Activated CD4-positive, alpha-beta T cell treated with anti-CD3 and anti-CD28 coated beads for 36 hours (primary cell): ENCODE data around the gene ZNF569. TPM values are rescaled to one million over a fixed set of nuclear protein-coding genes. Genes with fewer than 3 reads are reported as not detected.
"Not testable (repeated sequence)": the region's sequence is repeated elsewhere in the genome, so short reads cannot be mapped to it uniquely, and the experiment has no call there.

Experiments
- ATAC-seq: fragments of 200-7000 bp; cut with Tn5 transposase; one replicate; pipeline ENCODE4 v1.10.0; 2021; ENCODE audit warnings: mild to moderate bottlenecking, moderate library complexity
- CTCF ChIA-PET: fragments of 350-600 bp; sonication (Branson Sonifier 250); formaldehyde crosslinking; loops from one replicate; lab custom pipeline; 2021; ENCODE audit warnings: antibody characterized with exemption; lab: Charles Lee
- POLR2A ChIA-PET: fragments of 350-600 bp; sonication (Branson Sonifier 250); formaldehyde crosslinking; loops from one replicate; lab custom pipeline; 2021; ENCODE audit warnings: antibody characterized with exemption, inconsistent platforms; lab: Charles Lee
- DNase-seq: peaks from one replicate; pipeline ENCODE4 v3.0.0-alpha.2; 2020
- H3K27ac Mint-ChIP-seq: one replicate; pipeline ENCODE4 v1.8.0; 2021; ENCODE audit warnings: mixed read lengths
- H3K27me3 Mint-ChIP-seq: one replicate; pipeline ENCODE4 v1.8.0; 2021; ENCODE audit warnings: mixed read lengths
- H3K36me3 Mint-ChIP-seq: one replicate; pipeline ENCODE4 v1.8.0; 2021; ENCODE audit warnings: low read depth, mixed read lengths
- H3K4me1 Mint-ChIP-seq: one replicate; pipeline ENCODE4 v1.8.0; 2021; ENCODE audit warnings: mixed read lengths
- H3K4me3 Mint-ChIP-seq: one replicate; pipeline ENCODE4 v1.8.0; 2021; ENCODE audit warnings: mild to moderate bottlenecking, moderate library complexity, mixed read lengths
- H3K9me3 Mint-ChIP-seq: one replicate; pipeline ENCODE4 v1.8.0; 2021; ENCODE audit warnings: low read depth, mixed read lengths
- intact Hi-C, 2 experiments: fragments of 100-400 bp; cut with DNase I in 1 of 2; cut with micrococcal nuclease in 1 of 2; formaldehyde crosslinking; loops; one replicate each; pipeline versions ENCODE4 v1.14.2 to v1.15.1; 2022 to 2024; cut with DNase I, micrococcal nuclease
- total RNA-seq, 2 experiments: library from RNA; stranded (reverse); gene quantifications; one replicate each; pipeline ENCODE4 v1.2.3, GENCODE V29; 2021

Gene ZNF569
- total RNA-seq, 2 experiments from 2014 or later, result 7.4 to 9.1 TPM

DNA sequence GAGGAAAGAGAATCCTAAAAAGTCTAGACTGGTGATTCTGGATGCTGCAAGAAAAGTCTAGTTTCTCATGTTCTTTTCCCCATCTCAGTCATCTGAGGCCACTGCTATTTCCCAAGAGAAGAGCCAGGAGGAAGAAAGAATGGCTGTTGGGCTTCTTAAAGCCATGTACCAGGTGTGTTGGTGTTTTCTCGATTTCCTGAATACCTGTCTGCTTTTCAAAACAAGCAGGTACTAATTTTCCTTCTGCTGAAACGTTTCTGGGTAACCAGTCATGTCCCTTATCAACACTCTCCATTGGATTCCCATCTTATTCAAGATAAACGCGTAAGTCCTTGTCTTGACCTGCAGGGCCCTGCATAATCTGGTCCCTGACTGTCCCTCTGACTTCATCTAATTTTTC is 3.0 kb upstream of the ZNF569 start:
- peaks cover 25% of the 10 kb centered on the region for H3K36me3 Mint-ChIP-seq
- intact Hi-C loops, result no loop called here

DNA sequence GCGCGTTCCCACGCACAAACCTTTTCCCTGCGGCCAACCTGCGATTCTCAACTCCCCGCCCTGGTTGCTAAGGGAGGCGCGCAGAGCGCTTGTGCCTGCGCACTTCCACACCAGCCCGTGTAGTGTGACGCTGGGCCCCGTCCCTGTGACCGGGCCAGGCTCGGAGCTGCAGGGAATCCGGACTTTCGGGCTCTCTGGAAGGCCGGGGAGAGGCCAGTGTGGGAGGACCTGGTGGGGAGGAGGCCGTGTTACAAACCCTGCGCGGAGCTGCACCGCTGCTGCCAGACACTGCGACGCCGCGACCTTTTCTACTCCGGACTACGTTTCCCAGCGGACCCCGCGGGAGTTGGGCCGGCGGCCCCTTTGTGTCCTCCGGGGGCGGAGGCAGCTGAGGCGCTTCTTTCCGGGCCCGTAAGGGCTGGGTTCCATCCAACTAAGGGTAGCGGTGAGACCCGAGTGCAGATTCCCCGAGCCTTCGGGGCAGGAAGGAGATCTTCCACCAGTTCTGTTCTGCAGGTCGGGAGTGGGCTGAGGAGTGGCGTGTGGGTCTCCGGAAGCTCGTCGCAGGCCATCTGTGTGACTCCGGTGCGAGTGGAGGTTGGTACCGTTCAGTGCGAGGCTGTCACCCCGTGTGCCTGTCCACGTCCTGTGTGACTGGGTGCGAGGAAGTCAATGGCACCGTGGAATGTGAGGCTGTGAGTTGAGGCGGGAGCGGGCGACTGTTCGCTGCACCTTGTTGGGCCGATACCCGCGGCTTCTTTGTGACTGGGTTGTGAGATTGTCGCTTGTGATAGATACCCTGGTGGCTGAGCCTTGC is 1.9 kb upstream of the ZNF569 start, which contains the start of gene ZNF570:
TSS of gene ZNF570 (plus strand) at position 396 of the 817 bp plus-strand sequence. CDS start 999 bp downstream, outside the sequence.
- ChIA-PET CTCF (no interaction called here), POLR2A (interaction anchor here (0.6 to 0.9 kb wide), 2 partner anchors 77 to 99 kb away, joined by 3 read pairs; partner anchors contain the start of gene ZNF527)
- ATAC-seq, result peak; percentile 73
- H3K9me3 Mint-ChIP-seq, result peaks cover 17% of the 10 kb centered on the region
- intact Hi-C loops, result loop anchor here (1.0 to 5.0 kb wide), 15 partner anchors 37 to 848 kb away; partner anchors contain the start of genes ZNF790 (in 2 of the 2), ZNF793 (in 2 of the 2), KCNK6 (in 1 of the 2) and YIF1B (in 1 of the 2)
- peak within 1 kb of the TSS; percentile 94 for H3K4me3 Mint-ChIP-seq
- H3K4me1 Mint-ChIP-seq, result peaks cover 31% of the 10 kb centered on the region
- H3K27ac Mint-ChIP-seq, result peak within 1 kb of the TSS; percentile 95
- H3K36me3 Mint-ChIP-seq, result peaks cover 33% of the 10 kb centered on the region
- peak; percentile 93 for DNase-seq
- H3K27me3 Mint-ChIP-seq, result no peaks in the 10 kb centered on the region

More for the DNA sequence above, 3.0 kb upstream of the ZNF569 start:
- no peak for ATAC-seq
- ChIA-PET POLR2A (no interaction called here), CTCF (no interaction called here)
- Mint-ChIP-seq H3K9me3 (peaks cover 11% of the 10 kb centered on the region), H3K27me3 (no peaks in the 10 kb centered on the region), H3K4me3 (peak overlapping the region; percentile 94), H3K27ac (peak overlapping the region; percentile 91), H3K4me1 (peaks cover 31% of the 10 kb centered on the region)
- DNase-seq, result no peak

DNA sequence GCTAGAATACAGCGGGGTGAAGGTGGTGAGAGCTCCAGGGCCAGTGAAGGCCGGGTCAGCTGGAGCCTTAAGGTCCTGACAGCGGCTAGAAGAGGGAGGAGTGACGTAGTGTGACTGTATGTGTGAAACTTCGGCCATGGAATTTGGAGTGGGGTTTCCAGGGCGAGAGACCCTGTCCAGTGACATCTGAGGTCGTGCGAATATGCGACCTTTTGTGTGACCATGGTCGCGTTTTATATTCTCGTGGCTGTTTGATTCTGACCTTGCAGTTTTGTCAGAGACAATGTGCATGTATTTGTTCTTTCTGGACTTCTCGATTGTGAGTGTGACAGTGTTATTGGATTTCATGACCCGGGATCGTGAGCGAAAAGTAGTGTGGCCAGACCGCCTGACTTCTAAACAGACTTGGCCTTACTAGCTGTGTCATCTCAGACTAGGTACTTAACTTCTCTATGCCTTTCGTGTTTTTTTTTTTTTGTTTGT is 405 bp upstream of the ZNF569 start:
- Mint-ChIP-seq H3K4me1 (peaks cover 31% of the 10 kb centered on the region), H3K9me3 (peaks cover 17% of the 10 kb centered on the region), H3K27me3 (no peaks in the 10 kb centered on the region), H3K36me3 (peaks cover 36% of the 10 kb centered on the region), H3K4me3 (peak overlapping the region; percentile 94), H3K27ac (peak overlapping the region; percentile 95)
- CTCF ChIA-PET, result interaction anchor here (0.7 to 1.1 kb wide), 3 partner anchors 84 to 1391 kb away, joined by 3 read pairs; no protein-coding TSS in a partner anchor
- DNase-seq (no peak), ATAC-seq (no peak)
- intact Hi-C loops, result loop anchor here (1.0 to 5.0 kb wide), 16 partner anchors 97 to 895 kb away; partner anchors contain the start of genes ZNF568 (in 2 of the 2), ZNF790 (in 2 of the 2), ZNF829 (in 2 of the 2) and KCNK6 (in 1 of the 2)
- POLR2A ChIA-PET, result interaction anchor here (0.8 to 1.5 kb wide), 4 partner anchors 39 to 133 kb away, joined by 3 to 8 read pairs (median 5); partner anchors contain the start of genes ZNF527, ZNF540, ZNF571 and ZNF793

DNA sequence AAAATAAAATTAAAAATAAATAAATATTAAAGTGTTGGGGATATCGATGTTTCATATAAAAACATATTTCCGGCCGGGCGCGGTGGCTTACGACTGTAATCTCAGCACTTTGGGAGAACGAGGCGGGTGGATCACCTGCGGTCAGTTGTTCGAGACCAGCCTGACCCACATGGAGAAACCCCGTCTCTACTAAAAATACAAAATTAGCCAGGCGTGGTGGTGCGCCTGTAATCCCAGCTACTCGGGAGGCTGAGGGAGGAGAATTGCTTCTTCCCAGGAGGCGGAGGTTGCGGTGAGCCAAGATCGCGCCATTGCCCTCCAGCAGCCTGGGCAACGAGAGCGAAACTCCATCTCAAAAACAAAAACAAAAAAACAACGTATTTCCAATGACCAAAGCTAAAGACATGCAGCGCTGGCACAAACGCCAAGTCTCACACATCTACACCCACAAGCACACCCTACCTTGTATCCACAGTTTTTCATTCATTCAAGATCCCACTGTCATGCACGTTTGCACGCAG is 907 bp downstream of the ZNF569 start:
- POLR2A ChIA-PET, result interaction anchor here (1.5 kb wide), 1 partner anchor 132 kb away, joined by 4 read pairs; a partner anchor contains a TSS
- H3K9me3 Mint-ChIP-seq, result peaks cover 17% of the 10 kb centered on the region
- H3K4me1 Mint-ChIP-seq, result peaks cover 31% of the 10 kb centered on the region
- no peaks in the 10 kb centered on the region for H3K27me3 Mint-ChIP-seq
- peak overlapping the region; percentile 94 for H3K4me3 Mint-ChIP-seq
- H3K27ac Mint-ChIP-seq, result peak overlapping the region; percentile 95
- intact Hi-C loops, result loop anchor here (2.0 to 5.0 kb wide), 10 partner anchors 96 to 894 kb away; partner anchors contain the start of genes ZNF790 (in 2 of the 2), KCNK6 (in 1 of the 2), YIF1B (in 1 of the 2) and ZNF383 (in 1 of the 2)
- DNase-seq (no peak), ATAC-seq (no peak)
- CTCF ChIA-PET, result interaction anchor here (1.0 kb wide), 1 partner anchor 11 kb away, joined by 3 read pairs; no protein-coding TSS in a partner anchor
- H3K36me3 Mint-ChIP-seq, result peaks cover 36% of the 10 kb centered on the region

DNA sequence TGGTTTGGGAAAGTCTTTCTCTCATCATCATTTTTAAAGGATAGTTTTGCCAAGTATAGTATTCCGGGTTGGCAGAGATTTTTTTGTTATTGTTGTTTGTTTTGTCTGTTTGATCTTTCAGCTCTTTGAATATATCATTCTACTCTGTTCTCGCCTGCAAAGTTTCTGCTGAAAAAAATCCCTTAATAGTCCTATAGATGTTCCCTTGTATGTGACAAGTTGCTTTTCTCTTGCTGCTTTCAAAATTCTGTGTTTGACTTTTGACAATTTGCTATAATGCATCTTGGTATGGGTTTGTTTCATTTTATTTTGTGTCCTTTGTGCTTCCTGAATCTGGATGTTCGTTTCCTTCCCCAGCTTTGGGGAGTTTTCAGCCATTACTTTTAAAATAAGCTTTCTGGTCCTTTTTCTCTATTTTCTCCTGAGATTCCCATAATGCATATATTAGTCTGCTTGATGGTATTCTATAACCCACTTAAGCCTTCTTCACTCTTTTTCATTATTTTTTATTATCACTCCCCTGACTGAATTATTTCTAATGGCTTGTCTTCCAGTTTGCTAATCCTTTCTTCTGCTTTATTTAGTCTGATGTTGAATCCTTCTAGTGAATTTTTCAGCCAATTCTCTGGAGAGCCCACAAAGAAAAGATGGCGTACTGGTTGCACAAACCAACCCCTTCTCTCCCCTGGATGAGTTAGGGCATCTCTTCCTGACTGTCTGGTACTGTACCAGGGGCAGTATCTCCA is 14.6 kb downstream of the ZNF569 start:
- H3K27me3 Mint-ChIP-seq, result no peaks in the 10 kb centered on the region
- H3K9me3 Mint-ChIP-seq, result peaks cover 66% of the 10 kb centered on the region
- intact Hi-C loops, result no loop called here
- no peaks in the 10 kb centered on the region for H3K4me1 Mint-ChIP-seq
- no peak overlapping the region for H3K27ac Mint-ChIP-seq
- CTCF ChIA-PET, result no interaction called here
- H3K4me3 Mint-ChIP-seq, result no peak overlapping the region
- no peak for DNase-seq
- POLR2A ChIA-PET, result no interaction called here
- H3K36me3 Mint-ChIP-seq, result peaks cover 71% of the 10 kb centered on the region
- ATAC-seq, result no peak

DNA sequence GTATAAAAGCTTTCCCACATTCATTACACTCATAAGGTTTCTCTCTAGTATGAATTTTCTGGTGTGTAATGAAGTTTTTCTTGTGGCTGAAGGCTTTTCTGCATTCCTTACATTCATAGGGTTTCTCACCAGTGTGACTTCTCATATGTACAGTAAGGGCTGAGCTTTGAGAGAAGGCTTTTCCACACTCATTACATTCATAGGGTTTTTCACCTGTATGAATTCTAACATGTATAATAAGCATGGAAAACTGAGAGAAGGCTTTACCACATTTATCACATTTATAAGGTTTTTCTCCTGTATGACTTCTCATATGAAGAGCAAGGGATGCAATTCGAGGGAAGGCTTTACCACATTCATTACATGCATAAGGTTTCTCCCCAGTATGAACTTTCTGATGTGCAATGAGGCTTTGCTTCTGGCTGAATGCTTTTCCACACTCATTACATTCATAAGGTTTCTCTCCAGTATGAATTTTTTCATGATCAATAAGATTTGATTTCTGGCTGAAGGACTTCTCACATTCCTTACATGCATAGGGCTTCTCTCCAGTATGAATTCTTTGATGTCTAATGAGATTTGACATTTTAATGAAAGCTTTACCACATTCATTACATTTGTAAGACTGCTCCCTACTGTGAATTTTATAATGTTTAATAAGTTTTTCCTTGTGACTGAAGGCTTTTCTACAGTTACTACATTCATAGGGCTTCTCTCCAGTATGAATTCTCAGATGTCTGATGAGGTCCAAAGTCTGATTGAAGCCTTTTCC is 53.7 kb downstream of the ZNF569 start:
- POLR2A ChIA-PET, result interaction anchor here (0.6 kb wide), 1 partner anchor 15 kb away, joined by 5 read pairs; no protein-coding TSS in a partner anchor
- intact Hi-C loops, result no loop called here
- Mint-ChIP-seq H3K9me3 (peaks cover 50% of the 10 kb centered on the region), H3K36me3 (peaks cover 63% of the 10 kb centered on the region), H3K27me3 (no peaks in the 10 kb centered on the region), H3K27ac (no peak overlapping the region), H3K4me1 (no peaks in the 10 kb centered on the region), H3K4me3 (no peak overlapping the region)
- no peak for DNase-seq
- no peak for ATAC-seq
- CTCF ChIA-PET, result no interaction called here

DNA sequence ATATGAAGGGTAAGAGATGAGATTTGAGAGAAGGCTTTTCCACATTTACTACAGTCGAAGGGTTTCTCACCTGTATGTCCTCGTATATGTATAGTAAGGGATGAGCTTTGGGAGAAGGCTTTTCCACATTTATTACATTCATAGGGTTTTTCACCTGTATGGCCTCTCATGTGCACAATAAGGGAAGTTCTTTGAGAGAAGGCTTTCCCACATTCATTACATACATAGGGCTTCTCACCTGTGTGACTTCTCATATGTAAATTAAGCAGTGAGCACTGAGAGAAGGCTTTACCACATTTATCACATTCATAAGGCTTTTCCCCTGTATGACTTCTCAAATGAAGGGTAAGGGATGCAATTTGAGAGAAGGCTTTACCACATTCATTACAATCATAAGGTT is 54.5 kb downstream of the ZNF569 start:
- ATAC-seq (no peak), DNase-seq (no peak)
- ChIA-PET POLR2A (no interaction called here), CTCF (no interaction called here)
- peaks cover 59% of the 10 kb centered on the region for H3K36me3 Mint-ChIP-seq
- H3K9me3 Mint-ChIP-seq, result peaks cover 52% of the 10 kb centered on the region
- H3K27ac Mint-ChIP-seq, result no peak overlapping the region
- intact Hi-C loops, result no loop called here
- no peaks in the 10 kb centered on the region for H3K4me1 Mint-ChIP-seq
- H3K4me3 Mint-ChIP-seq, result no peak overlapping the region
- H3K27me3 Mint-ChIP-seq, result no peaks in the 10 kb centered on the region

DNA sequence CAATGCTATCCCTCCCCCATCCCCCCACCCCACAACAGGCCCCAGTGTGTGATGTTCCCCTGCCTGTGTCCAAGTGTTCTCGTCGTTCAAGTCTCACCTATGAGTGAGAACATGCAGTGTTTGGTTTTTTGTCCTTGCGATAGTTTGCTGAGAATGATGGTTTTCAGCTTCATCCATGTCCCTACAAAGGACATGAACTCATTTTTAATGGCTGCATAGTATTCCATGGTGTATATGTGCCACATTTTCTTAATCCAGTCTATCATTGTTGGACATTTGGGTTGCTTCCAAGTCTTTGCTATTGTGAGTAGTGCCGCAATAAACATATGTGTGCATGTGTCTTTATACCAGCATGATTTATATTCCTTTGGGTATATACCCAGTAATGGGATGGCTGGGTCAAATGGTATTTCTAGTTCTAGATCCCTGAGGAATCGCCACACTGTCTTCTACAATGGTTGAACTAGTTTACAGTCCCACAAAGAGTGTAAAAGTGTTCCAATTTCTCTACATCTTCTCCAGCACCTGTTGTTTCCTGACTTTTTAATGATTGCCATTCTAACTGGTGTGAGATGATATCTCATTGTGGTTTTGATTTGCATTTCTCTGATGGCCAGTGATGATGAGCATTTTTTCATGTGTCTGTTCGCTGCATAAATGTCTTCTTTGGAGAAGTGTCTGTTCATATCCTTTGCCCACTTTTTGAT is 61.0 kb downstream of the ZNF569 start:
- H3K27ac Mint-ChIP-seq, intact Hi-C loops, H3K27me3 Mint-ChIP-seq, POLR2A ChIA-PET, H3K4me1 Mint-ChIP-seq, DNase-seq, CTCF ChIA-PET, ATAC-seq, H3K4me3 Mint-ChIP-seq: not testable (repeated sequence)
- Mint-ChIP-seq H3K36me3 (peaks cover 19% of the 10 kb centered on the region), H3K9me3 (peaks cover 53% of the 10 kb centered on the region)

DNA sequence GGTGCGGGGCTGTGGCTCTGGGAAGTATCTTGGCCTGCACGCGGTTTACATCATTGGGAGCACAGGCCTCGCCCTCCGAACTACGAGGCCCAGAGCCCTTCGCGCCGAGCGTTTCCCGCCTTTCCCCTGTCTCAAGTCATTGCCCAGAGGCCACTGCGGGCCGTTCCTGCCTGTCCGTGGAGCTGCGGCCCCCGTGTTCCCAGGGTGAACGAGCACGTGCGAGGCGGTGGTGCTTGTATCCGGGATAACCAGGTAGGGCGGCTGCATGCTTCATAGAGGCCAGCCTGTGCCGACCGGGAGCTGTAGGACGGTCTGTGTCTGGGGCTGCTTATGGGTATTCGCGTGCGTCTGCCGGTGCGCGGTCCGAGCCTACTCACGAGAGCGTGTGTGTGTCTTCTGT is 63.8 kb downstream of the ZNF569 start:
- ATAC-seq, result no peak
- H3K4me1 Mint-ChIP-seq, result no peaks in the 10 kb centered on the region
- intact Hi-C loops, result no loop called here
- ChIA-PET CTCF (no interaction called here), POLR2A (interaction anchor here (0.6 kb wide), 1 partner anchor 197 kb away, joined by 7 read pairs; no protein-coding TSS in a partner anchor)
- peaks cover 23% of the 10 kb centered on the region for H3K36me3 Mint-ChIP-seq
- no peaks in the 10 kb centered on the region for H3K27me3 Mint-ChIP-seq
- no peak for DNase-seq
- no peak overlapping the region for H3K27ac Mint-ChIP-seq
- H3K9me3 Mint-ChIP-seq, result peaks cover 56% of the 10 kb centered on the region
- H3K4me3 Mint-ChIP-seq, result no peak overlapping the region

DNA sequence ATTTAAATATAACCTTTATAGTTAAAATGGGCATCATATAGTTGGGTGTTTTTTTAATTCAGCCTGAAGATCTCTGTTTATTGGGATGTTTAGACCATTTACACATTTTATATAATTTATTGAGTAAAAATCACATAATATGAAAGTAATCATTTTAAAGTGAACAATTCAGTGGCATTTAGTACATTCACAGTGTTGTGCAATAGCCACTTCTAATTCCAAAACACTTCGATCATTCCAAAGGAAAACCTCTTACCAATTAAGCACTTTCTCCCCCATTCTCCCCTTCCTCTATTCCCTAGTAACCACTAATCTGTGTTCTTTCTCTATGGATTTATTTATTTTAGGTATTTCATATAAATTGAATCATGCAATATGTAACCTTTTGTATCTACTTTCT is 66.2 kb downstream of the ZNF569 start:
- CTCF ChIA-PET, result no interaction called here

More for the DNA sequence above, 66.2 kb downstream of the ZNF569 start:
- POLR2A ChIA-PET, result no interaction called here
- intact Hi-C loops, result no loop called here
- Mint-ChIP-seq H3K36me3 (peaks cover 19% of the 10 kb centered on the region), H3K27me3 (no peaks in the 10 kb centered on the region), H3K4me1 (no peaks in the 10 kb centered on the region), H3K9me3 (peaks cover 55% of the 10 kb centered on the region), H3K27ac (no peak overlapping the region), H3K4me3 (no peak overlapping the region)
- no peak for DNase-seq
- no peak for ATAC-seq
